ENCODE data around the gene NDST1. TPM values are rescaled to one million over a fixed set of nuclear protein-coding genes. Genes with fewer than 3 reads are reported as not detected.

The NDST1 gene
- total RNA-seq, 2 donors from 2014 or later = 37.6 to 56.0 TPM

GRCh38 chr5:150571836-150572235, 63.9 kb downstream of the NDST1 start:
- intact Hi-C loops (cut with DNase I) = no loop called here
- no peak overlapping the region for H3K4me3 ChIP-seq
- no peaks in the 10 kb centered on the region for H3K4me1 ChIP-seq
- no peak for DNase-seq
- TF ChIP-seq POLR2A (IDR thresholded peaks at IDR 0.05) = no peak
- TF ChIP-seq, protein P1, sequence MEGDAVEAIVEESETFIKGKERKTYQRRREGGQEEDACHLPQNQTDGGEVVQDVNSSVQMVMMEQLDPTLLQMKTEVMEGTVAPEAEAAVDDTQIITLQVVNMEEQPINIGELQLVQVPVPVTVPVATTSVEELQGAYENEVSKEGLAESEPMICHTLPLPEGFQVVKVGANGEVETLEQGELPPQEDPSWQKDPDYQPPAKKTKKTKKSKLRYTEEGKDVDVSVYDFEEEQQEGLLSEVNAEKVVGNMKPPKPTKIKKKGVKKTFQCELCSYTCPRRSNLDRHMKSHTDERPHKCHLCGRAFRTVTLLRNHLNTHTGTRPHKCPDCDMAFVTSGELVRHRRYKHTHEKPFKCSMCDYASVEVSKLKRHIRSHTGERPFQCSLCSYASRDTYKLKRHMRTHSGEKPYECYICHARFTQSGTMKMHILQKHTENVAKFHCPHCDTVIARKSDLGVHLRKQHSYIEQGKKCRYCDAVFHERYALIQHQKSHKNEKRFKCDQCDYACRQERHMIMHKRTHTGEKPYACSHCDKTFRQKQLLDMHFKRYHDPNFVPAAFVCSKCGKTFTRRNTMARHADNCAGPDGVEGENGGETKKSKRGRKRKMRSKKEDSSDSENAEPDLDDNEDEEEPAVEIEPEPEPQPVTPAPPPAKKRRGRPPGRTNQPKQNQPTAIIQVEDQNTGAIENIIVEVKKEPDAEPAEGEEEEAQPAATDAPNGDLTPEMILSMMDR (IDR thresholded peaks at IDR 0.05) = no peak
- H3K27me3 ChIP-seq = no peaks in the 10 kb centered on the region
- no peak overlapping the region for H3K27ac ChIP-seq
- no peaks in the 10 kb centered on the region for H3K9me3 ChIP-seq
- H3K36me3 ChIP-seq (replicated peaks in 1 of 2; ENCODE audit: insufficient read depth in 1 of 2, low read depth in 2 of 2) = no peaks in the 10 kb centered on the region
- ATAC-seq = no peak

- ATAC-seq (no peak), DNase-seq (no peak)
- Histone ChIP-seq H3K9me3 (no peaks in the 10 kb centered on the region), H3K4me3 (no peak overlapping the region), H3K4me1 (no peaks in the 10 kb centered on the region), H3K27me3 (no peaks in the 10 kb centered on the region), H3K36me3 (replicated peaks in 1 of 2; ENCODE audit: insufficient read depth in 1 of 2, low read depth in 2 of 2) (no peaks in the 10 kb centered on the region), H3K27ac (no peak overlapping the region)
- 89 to 90% methylated on average over 5 of the region's 5 CpGs for WGBS, 2 donors
- intact Hi-C loops (cut with DNase I) = no loop called here
- TF ChIP-seq, protein P1 (IDR thresholded peaks at IDR 0.05) = no peak
- TF ChIP-seq POLR2A (IDR thresholded peaks at IDR 0.05) = no peak
Observed at GRCh38 chr5:150573216-150573615, 65.3 kb downstream of the NDST1 start.

DNA sequence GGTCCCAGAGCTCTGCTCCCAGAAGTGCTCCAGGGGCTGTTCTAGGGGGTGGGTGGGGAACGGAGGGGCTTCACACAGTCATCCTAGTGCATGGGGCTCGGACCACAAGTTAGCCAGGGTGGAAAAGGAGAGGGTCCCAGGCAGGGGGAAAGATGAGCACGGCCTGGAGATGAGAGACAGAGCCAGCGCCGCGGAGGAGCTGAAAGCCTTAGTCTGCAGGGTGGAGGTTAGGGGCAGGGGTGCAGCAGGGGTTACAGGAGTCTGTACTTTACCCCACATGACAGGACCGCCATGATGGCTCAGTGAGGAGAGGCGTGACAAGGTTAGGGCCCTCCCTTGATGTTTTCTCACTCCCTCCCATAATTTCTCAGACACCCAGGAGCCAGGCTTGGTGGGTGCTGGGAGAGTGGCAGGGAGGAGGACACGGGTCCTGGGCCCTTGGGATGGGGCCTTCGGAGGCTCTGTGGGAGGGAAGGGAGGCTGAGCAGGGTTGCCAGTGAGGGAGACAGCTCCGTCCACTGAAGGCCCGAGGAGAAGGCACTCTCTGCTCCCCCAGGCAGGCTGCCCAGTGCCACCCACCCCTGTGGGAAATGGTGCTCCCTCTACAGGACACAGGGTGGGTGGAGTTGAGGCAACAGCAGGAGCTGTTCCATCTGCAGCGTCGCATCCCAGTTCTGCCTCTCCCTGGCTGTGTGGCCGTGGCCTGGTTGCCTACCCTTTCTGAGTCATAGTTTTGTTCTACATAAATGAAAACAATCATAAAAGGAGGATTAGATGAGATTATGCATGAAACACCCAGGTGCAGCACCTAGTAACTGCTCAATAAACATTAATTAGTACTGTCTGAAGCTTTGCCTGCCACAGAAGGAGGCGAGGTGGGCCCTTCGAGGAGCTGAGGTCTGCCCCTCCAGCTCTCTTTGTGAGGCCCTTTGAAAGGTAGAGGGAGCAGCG, 66.2 kb downstream of the NDST1 start:
- 83 to 86% methylated on average over 15 to 17 of the region's 18 CpGs for WGBS, 2 donors
- ATAC-seq (no peak), DNase-seq (no peak)
- H3K4me3 ChIP-seq = no peak overlapping the region
- no peak overlapping the region for H3K27ac ChIP-seq
- intact Hi-C loops (cut with DNase I) = no loop called here
- H3K4me1 ChIP-seq = no peaks in the 10 kb centered on the region
- H3K9me3 ChIP-seq = no peaks in the 10 kb centered on the region
- TF ChIP-seq POLR2A (IDR thresholded peaks at IDR 0.05) = no peak
- no peaks in the 10 kb centered on the region for H3K27me3 ChIP-seq
- no peaks in the 10 kb centered on the region for H3K36me3 ChIP-seq (replicated peaks in 1 of 2; ENCODE audit: insufficient read depth in 1 of 2, low read depth in 2 of 2)

- H3K36me3 ChIP-seq (replicated peaks in 1 of 2; ENCODE audit: insufficient read depth in 1 of 2, low read depth in 2 of 2) = no peaks in the 10 kb centered on the region
- intact Hi-C loops (cut with DNase I) = loop anchor here (5.0 kb wide), 1 partner anchor 72 kb away; no protein-coding TSS in a partner anchor
- H3K4me3 ChIP-seq = no peak overlapping the region
- no peaks in the 10 kb centered on the region for H3K4me1 ChIP-seq
- no peak overlapping the region for H3K27ac ChIP-seq
- WGBS, 2 donors = 91 to 92% methylated on average over 6 to 13 of the region's 15 CpGs
- no peaks in the 10 kb centered on the region for H3K9me3 ChIP-seq
- no peaks in the 10 kb centered on the region for H3K27me3 ChIP-seq
- ATAC-seq (no peak), DNase-seq (no peak)
- TF ChIP-seq, protein P1 (IDR thresholded peaks at IDR 0.05) = no peak
- TF ChIP-seq POLR2A (IDR thresholded peaks at IDR 0.05) = no peak
Observed at GRCh38 chr5:150574818-150575547, 67.1 kb downstream of the NDST1 start.

GRCh38 chr5:150575745-150576448, 68.0 kb downstream of the NDST1 start:
- TF ChIP-seq POLR2A (IDR thresholded peaks at IDR 0.05) = no peak
- TF ChIP-seq, protein P1 (IDR thresholded peaks at IDR 0.05) = no peak
- Histone ChIP-seq H3K36me3 (replicated peaks in 1 of 2; ENCODE audit: insufficient read depth in 1 of 2, low read depth in 2 of 2) (no peaks in the 10 kb centered on the region), H3K27me3 (no peaks in the 10 kb centered on the region), H3K27ac (no peak overlapping the region), H3K4me3 (no peak overlapping the region), H3K4me1 (no peaks in the 10 kb centered on the region), H3K9me3 (no peaks in the 10 kb centered on the region)
- 88 to 92% methylated on average over 9 to 11 of the region's 11 CpGs for WGBS, 2 donors
- intact Hi-C loops (cut with DNase I) = loop anchor here (5.0 kb wide), 1 partner anchor 71 kb away; no protein-coding TSS in a partner anchor
- ATAC-seq (no peak), DNase-seq (no peak)
